GM18498 (cell line): ENCODE results near the gene LGR6.
"Not testable (repeated sequence)": the region's sequence is repeated elsewhere in the genome, so short reads cannot be mapped to it uniquely, and the experiment has no call there.

Source experiments
- ATAC-seq: cut with Tn5 transposase; IDR thresholded peaks from one replicate; pipeline ENCODE4 v1.9.1; 2021; ENCODE audit warnings: mild to moderate bottlenecking, moderate library complexity; ENCODE audit not compliant: unreplicated experiment

Gene LGR6

GRCh38 chr1:202235003-202235660 is 41.5 kb downstream of the LGR6 start:
- no peak for ATAC-seq

GRCh38 chr1:202235856-202236837 is 42.5 kb downstream of the LGR6 start:
- ATAC-seq, result peak; percentile 59

- peak; percentile 61 for ATAC-seq
Measured at GRCh38 chr1:202237052-202237451, 43.5 kb downstream of the LGR6 start.

- no peak for ATAC-seq
Measured at GRCh38 chr1:202238914-202239313, 45.3 kb downstream of the LGR6 start.

GRCh38 chr1:202240226-202240625 is 46.6 kb downstream of the LGR6 start:
- not testable (repeated sequence) for ATAC-seq

GRCh38 chr1:202240956-202241355 is 47.4 kb downstream of the LGR6 start:
- no peak for ATAC-seq

- ATAC-seq, result no peak
Measured at GRCh38 chr1:202241376-202242079, 47.9 kb downstream of the LGR6 start.

- ATAC-seq, result no peak
Measured at GRCh38 chr1:202242080-202242419, 48.5 kb downstream of the LGR6 start.

- ATAC-seq, result no peak
Measured at GRCh38 chr1:202243006-202243405, 49.4 kb downstream of the LGR6 start.

- ATAC-seq, result no peak
Measured at GRCh38 chr1:202244841-202245261, 51.3 kb downstream of the LGR6 start.

- ATAC-seq, result no peak
Measured at GRCh38 chr1:202245391-202245790, 51.8 kb downstream of the LGR6 start.

GRCh38 chr1:202247104-202247503 is 53.5 kb downstream of the LGR6 start:
- ATAC-seq, result no peak

- no peak for ATAC-seq
Measured at GRCh38 chr1:202247837-202248795, 54.5 kb downstream of the LGR6 start.

- no peak for ATAC-seq
Measured at GRCh38 chr1:202248861-202249260, 55.3 kb downstream of the LGR6 start.

GRCh38 chr1:202249436-202249835 is 55.8 kb downstream of the LGR6 start:
- ATAC-seq, result no peak

GRCh38 chr1:202249846-202250245 is 56.2 kb downstream of the LGR6 start:
- ATAC-seq, result no peak

GRCh38 chr1:202250982-202251381 is 57.4 kb downstream of the LGR6 start:
- no peak for ATAC-seq

GRCh38 chr1:202251424-202252256 is 58.0 kb downstream of the LGR6 start:
- no peak for ATAC-seq

GRCh38 chr1:202252271-202252670 is 58.7 kb downstream of the LGR6 start:
- no peak for ATAC-seq
